ENCODE data around the gene PANK4. TPM values are rescaled to one million over a fixed set of nuclear protein-coding genes. Genes with fewer than 3 reads are reported as not detected.
A peak's percentile ranks its signal among the peaks of the same experiment; 100 is the strongest.

The PANK4 gene
- total RNA-seq, 3 donors from 2014 or later: 16.5 to 32.8 (median 31.3) TPM

GRCh38 chr1:2541619-2542245 lies 15.3 kb upstream of the PANK4 start:
- TF ChIP-seq POLR2A (IDR thresholded peaks at IDR 0.05): no peak
- no peak for TF ChIP-seq POLR2AphosphoS5 (IDR thresholded peaks at IDR 0.05)
- no peak for TF ChIP-seq CTCF (IDR thresholded peaks at IDR 0.05)
- Histone ChIP-seq H3K9me3 (no peaks in the 10 kb centered on the region), H3K27me3 (peaks cover 5 to 28% of the 10 kb centered on the region in 2 donors), H3K27ac (no peak overlapping the region), H3K36me3 (no peaks in the 10 kb centered on the region), H3K4me1 (peaks cover 14 to 23% of the 10 kb centered on the region in 2 donors), H3K4me3 (no peak overlapping the region)
- DNase-seq (ENCODE audit: low spot score in 2 of 2): peak in 1 of 2 donors; percentile 68
- intact Hi-C loops (cut with DNase I; ENCODE audit: low total_unique reads): no loop called here

- Histone ChIP-seq H3K36me3 (no peaks in the 10 kb centered on the region), H3K4me1 (peaks cover 14 to 16% of the 10 kb centered on the region in 2 donors), H3K4me3 (peak overlapping the region in 1 of 3 donors; percentile 15), H3K27ac (no peak overlapping the region), H3K27me3 (peaks cover 5 to 34% of the 10 kb centered on the region in 2 donors), H3K9me3 (no peaks in the 10 kb centered on the region)
- no peak for DNase-seq (ENCODE audit: low spot score in 2 of 2)
- intact Hi-C loops (cut with DNase I; ENCODE audit: low total_unique reads): no loop called here
- TF ChIP-seq POLR2AphosphoS5 (IDR thresholded peaks at IDR 0.05): no peak
- TF ChIP-seq POLR2A (IDR thresholded peaks at IDR 0.05): no peak
- no peak for TF ChIP-seq CTCF (IDR thresholded peaks at IDR 0.05)
These were observed 14.6 kb upstream of the PANK4 start for GRCh38 chr1:2540816-2541492.

- Histone ChIP-seq H3K4me1 (peaks cover 1 to 2% of the 10 kb centered on the region in 2 donors), H3K36me3 (no peaks in the 10 kb centered on the region), H3K27me3 (peaks cover 5 to 46% of the 10 kb centered on the region in 2 donors), H3K9me3 (no peaks in the 10 kb centered on the region), H3K27ac (no peak overlapping the region), H3K4me3 (no peak overlapping the region)
- intact Hi-C loops (cut with DNase I; ENCODE audit: low total_unique reads): no loop called here
- TF ChIP-seq CTCF (IDR thresholded peaks at IDR 0.05): no peak
- no peak for TF ChIP-seq POLR2A (IDR thresholded peaks at IDR 0.05)
- no peak for TF ChIP-seq POLR2AphosphoS5 (IDR thresholded peaks at IDR 0.05)
- DNase-seq (ENCODE audit: low spot score in 2 of 2): no peak
These were observed 13.0 kb upstream of the PANK4 start for GRCh38 chr1:2539312-2539907.

- Histone ChIP-seq H3K27ac (no peak overlapping the region), H3K36me3 (no peaks in the 10 kb centered on the region), H3K27me3 (peaks cover 5 to 46% of the 10 kb centered on the region in 2 donors), H3K4me1 (no peaks in the 10 kb centered on the region), H3K9me3 (no peaks in the 10 kb centered on the region), H3K4me3 (no peak overlapping the region)
- intact Hi-C loops (cut with DNase I; ENCODE audit: low total_unique reads): no loop called here
- TF ChIP-seq CTCF (IDR thresholded peaks at IDR 0.05) (no peak), POLR2AphosphoS5 (IDR thresholded peaks at IDR 0.05) (no peak), POLR2A (IDR thresholded peaks at IDR 0.05) (no peak)
- DNase-seq (ENCODE audit: low spot score in 2 of 2): no peak
These were observed 12.5 kb upstream of the PANK4 start for GRCh38 chr1:2538872-2539271.

GRCh38 chr1:2538376-2538775 lies 12.0 kb upstream of the PANK4 start:
- no peak overlapping the region for H3K27ac ChIP-seq
- no peaks in the 10 kb centered on the region for H3K36me3 ChIP-seq
- DNase-seq (ENCODE audit: low spot score in 2 of 2): no peak
- no peak overlapping the region for H3K4me3 ChIP-seq
- no peak for TF ChIP-seq CTCF (IDR thresholded peaks at IDR 0.05)
- TF ChIP-seq POLR2AphosphoS5 (IDR thresholded peaks at IDR 0.05): no peak
- TF ChIP-seq POLR2A (IDR thresholded peaks at IDR 0.05): no peak
- no peaks in the 10 kb centered on the region for H3K9me3 ChIP-seq
- peaks cover 5 to 46% of the 10 kb centered on the region in 2 donors for H3K27me3 ChIP-seq
- intact Hi-C loops (cut with DNase I; ENCODE audit: low total_unique reads): no loop called here
- H3K4me1 ChIP-seq: no peaks in the 10 kb centered on the region
